Activated T-helper 17 cell treated with anti-CD3 and anti-CD28 coated beads, Interleukin-2, amount 50 U/mL, for 72 hours (primary cell): Measurements from ENCODE around the gene PTPRQ. TPM values are rescaled to one million over a fixed set of nuclear protein-coding genes. Genes with fewer than 3 reads are reported as not detected.

Source experiments
- ATAC-seq: fragments of 150-1000 bp; cut with Tn5 transposase; replicated peaks from 2 replicates; pipeline ENCODE4 v1.10.0; 2021; ENCODE audit warnings: mild to moderate bottlenecking, moderate library complexity
- H3K27ac Mint-ChIP-seq: one replicate; pipeline ENCODE4 v1.8.0; 2022; ENCODE audit warnings: mixed read lengths
- H3K27me3 Mint-ChIP-seq: one replicate; pipeline ENCODE4 v1.8.0; 2022; ENCODE audit warnings: mixed read lengths
- H3K36me3 Mint-ChIP-seq: one replicate; pipeline ENCODE4 v1.8.0; 2022; ENCODE audit warnings: low read depth, mild to moderate bottlenecking, mixed read lengths
- H3K4me1 Mint-ChIP-seq: one replicate; pipeline ENCODE4 v1.8.0; 2022; ENCODE audit warnings: mixed read lengths
- H3K4me3 Mint-ChIP-seq: one replicate; pipeline ENCODE4 v1.8.0; 2022; ENCODE audit warnings: mild to moderate bottlenecking, mixed read lengths
- H3K9me3 Mint-ChIP-seq: one replicate; pipeline ENCODE4 v1.8.0; 2022; ENCODE audit warnings: mixed read lengths
- total RNA-seq, 2 donors: library from RNA; stranded (reverse); gene quantifications; one replicate each; pipeline ENCODE4 v1.2.3, GENCODE V29; 2022

The PTPRQ gene
- total RNA-seq: not detected

GRCh38 chr12:80443974-80444666, at the start of gene PTPRQ:
Gene PTPRQ, plus strand, starts transcription at chr12:80444235. Its CDS starts 111 bp downstream, at chr12:80444346.
- H3K9me3 Mint-ChIP-seq: peaks cover 8% of the 10 kb centered on the region
- no peak for ATAC-seq
- H3K36me3 Mint-ChIP-seq: no peaks in the 10 kb centered on the region
- H3K4me3 Mint-ChIP-seq: no peak within 1 kb of the TSS
- H3K27ac Mint-ChIP-seq: no peak within 1 kb of the TSS
- no peaks in the 10 kb centered on the region for H3K4me1 Mint-ChIP-seq
- no peaks in the 10 kb centered on the region for H3K27me3 Mint-ChIP-seq

DNA sequence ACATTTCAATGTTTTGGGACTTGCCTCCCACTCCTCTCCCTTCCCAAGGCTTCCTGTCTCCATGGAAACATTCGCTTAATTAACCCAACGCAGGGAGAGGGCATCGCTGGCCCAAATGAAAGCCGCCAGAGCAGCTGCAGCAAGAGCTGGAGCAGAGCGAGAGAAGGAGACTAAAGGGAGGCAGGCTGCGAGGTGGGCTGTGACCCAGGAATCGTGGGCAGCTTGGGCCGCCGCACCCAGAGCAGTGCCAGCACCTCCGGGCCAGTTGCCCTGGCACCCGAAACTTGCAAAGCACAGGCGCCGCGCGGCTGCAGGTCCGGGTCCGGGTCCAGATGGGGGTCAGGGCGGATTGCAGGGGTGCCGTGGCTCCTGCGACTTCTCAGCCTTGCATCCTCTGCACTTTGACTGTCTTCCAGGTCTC, 43.5 kb upstream of the PTPRQ start:
- H3K27me3 Mint-ChIP-seq: peaks cover 5% of the 10 kb centered on the region
- no peak overlapping the region for H3K4me3 Mint-ChIP-seq
- no peak for ATAC-seq
- H3K27ac Mint-ChIP-seq: no peak overlapping the region
- H3K4me1 Mint-ChIP-seq: no peaks in the 10 kb centered on the region
- peaks cover 8% of the 10 kb centered on the region for H3K9me3 Mint-ChIP-seq
- no peaks in the 10 kb centered on the region for H3K36me3 Mint-ChIP-seq

DNA sequence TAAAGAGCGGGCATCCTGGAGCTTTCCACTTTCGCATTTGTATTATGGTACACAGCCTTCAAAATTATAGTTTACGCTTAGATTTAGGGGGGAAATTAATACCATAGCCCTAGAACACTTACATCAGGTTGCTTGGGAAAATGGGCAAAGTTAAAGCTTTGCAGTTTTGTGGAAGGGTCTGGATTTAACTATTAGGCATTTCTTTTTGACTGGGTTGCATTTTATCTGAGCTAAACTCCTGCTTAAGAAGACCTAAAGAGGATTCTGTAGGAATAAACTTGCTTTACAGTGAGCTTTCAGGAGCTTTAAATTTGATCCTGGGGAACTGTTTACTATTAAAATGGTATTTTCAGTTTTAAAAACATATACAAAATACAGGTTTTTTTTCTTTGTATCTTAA, 42.8 kb upstream of the PTPRQ start:
- peaks cover 8% of the 10 kb centered on the region for H3K9me3 Mint-ChIP-seq
- ATAC-seq: no peak
- H3K27me3 Mint-ChIP-seq: peaks cover 5% of the 10 kb centered on the region
- no peak overlapping the region for H3K4me3 Mint-ChIP-seq
- H3K27ac Mint-ChIP-seq: no peak overlapping the region
- H3K4me1 Mint-ChIP-seq: no peaks in the 10 kb centered on the region
- H3K36me3 Mint-ChIP-seq: no peaks in the 10 kb centered on the region

- H3K27me3 Mint-ChIP-seq: peaks cover 5% of the 10 kb centered on the region
- H3K4me1 Mint-ChIP-seq: no peaks in the 10 kb centered on the region
- ATAC-seq: no peak
- peaks cover 2% of the 10 kb centered on the region for H3K9me3 Mint-ChIP-seq
- H3K27ac Mint-ChIP-seq: no peak overlapping the region
- H3K4me3 Mint-ChIP-seq: no peak overlapping the region
- no peaks in the 10 kb centered on the region for H3K36me3 Mint-ChIP-seq
These were observed 39.4 kb upstream of the PTPRQ start for GRCh38 chr12:80404629-80405028.

- Mint-ChIP-seq H3K27ac (no peak overlapping the region), H3K36me3 (no peaks in the 10 kb centered on the region), H3K27me3 (no peaks in the 10 kb centered on the region), H3K9me3 (no peaks in the 10 kb centered on the region), H3K4me3 (no peak overlapping the region), H3K4me1 (no peaks in the 10 kb centered on the region)
- ATAC-seq: no peak
These were observed 37.8 kb upstream of the PTPRQ start for GRCh38 chr12:80406253-80406652.

- Mint-ChIP-seq H3K27ac (no peak overlapping the region), H3K27me3 (no peaks in the 10 kb centered on the region), H3K36me3 (no peaks in the 10 kb centered on the region), H3K9me3 (no peaks in the 10 kb centered on the region), H3K4me3 (no peak overlapping the region), H3K4me1 (no peaks in the 10 kb centered on the region)
- ATAC-seq: no peak
These were observed 32.2 kb upstream of the PTPRQ start for GRCh38 chr12:80411787-80412186.

GRCh38 chr12:80412343-80412953, 31.6 kb upstream of the PTPRQ start:
- Mint-ChIP-seq H3K27me3 (no peaks in the 10 kb centered on the region), H3K36me3 (no peaks in the 10 kb centered on the region), H3K9me3 (no peaks in the 10 kb centered on the region), H3K4me3 (no peak overlapping the region), H3K4me1 (no peaks in the 10 kb centered on the region), H3K27ac (no peak overlapping the region)
- ATAC-seq: no peak

DNA sequence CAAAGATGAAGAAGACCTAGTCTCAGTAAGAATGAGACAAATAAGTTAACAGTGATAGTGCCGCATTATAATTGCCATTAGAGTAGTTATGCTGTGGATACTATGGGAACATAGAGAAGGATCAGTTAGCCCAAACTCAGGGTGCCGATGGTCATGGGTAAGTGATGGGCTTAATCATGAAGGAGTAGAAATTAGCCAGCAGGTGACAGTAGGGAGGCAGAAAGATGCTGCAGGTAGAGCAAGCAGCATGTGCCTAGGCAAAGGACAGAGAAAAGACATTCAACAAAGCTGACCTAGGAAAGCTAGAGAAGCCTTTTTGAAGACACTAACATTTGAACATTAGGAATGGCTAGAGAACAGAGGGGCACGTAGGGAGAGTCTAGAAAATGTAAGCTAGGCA, 30.6 kb upstream of the PTPRQ start:
- ATAC-seq: no peak
- Mint-ChIP-seq H3K36me3 (no peaks in the 10 kb centered on the region), H3K4me1 (no peaks in the 10 kb centered on the region), H3K4me3 (no peak overlapping the region), H3K27me3 (no peaks in the 10 kb centered on the region), H3K27ac (no peak overlapping the region), H3K9me3 (no peaks in the 10 kb centered on the region)

- Mint-ChIP-seq H3K27ac (no peak overlapping the region), H3K9me3 (no peaks in the 10 kb centered on the region), H3K27me3 (no peaks in the 10 kb centered on the region), H3K4me3 (no peak overlapping the region), H3K36me3 (no peaks in the 10 kb centered on the region), H3K4me1 (no peaks in the 10 kb centered on the region)
- ATAC-seq: no peak
These were observed 28.6 kb upstream of the PTPRQ start for GRCh38 chr12:80415466-80415865.

DNA sequence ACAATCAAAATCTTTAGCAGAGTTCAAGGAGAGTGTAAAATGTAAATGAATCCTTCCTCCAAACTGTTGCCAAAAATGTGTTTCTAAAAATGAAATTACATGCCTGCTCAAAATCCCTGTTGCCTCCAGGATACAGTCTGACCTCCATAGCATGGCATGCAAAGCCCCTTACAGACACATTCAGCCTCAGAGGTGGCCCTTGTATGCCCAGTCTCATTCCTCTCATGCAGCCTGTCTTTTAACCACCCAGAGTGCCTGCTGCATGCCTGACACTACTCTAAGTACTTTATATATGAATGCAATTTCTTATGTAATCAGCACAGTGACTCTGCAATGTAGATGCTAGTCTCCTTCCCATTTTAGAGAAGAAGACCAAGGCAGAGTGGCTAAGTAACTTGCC, 24.4 kb upstream of the PTPRQ start:
- no peak overlapping the region for H3K27ac Mint-ChIP-seq
- no peaks in the 10 kb centered on the region for H3K9me3 Mint-ChIP-seq
- H3K27me3 Mint-ChIP-seq: no peaks in the 10 kb centered on the region
- ATAC-seq: no peak
- H3K4me3 Mint-ChIP-seq: no peak overlapping the region
- no peaks in the 10 kb centered on the region for H3K36me3 Mint-ChIP-seq
- no peaks in the 10 kb centered on the region for H3K4me1 Mint-ChIP-seq

DNA sequence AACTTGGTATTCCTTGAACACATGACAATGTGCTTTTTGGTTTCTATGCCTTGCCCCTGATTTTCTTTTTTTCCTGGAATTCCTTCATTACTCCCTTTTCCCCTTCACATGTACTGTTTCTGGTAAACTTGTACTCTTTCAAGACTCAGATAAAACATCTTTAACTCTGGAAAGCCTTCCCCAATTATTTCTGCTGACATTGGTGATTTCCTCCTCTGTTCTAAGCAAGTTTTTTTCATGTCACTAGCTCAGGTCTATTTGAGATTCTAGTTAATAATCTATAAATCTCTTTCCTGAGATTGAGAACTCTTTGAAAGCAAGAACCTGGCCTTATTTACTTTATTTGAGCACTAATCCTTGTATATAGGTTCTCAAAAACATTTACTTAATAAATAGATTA, 24.0 kb upstream of the PTPRQ start:
- no peaks in the 10 kb centered on the region for H3K4me1 Mint-ChIP-seq
- H3K27me3 Mint-ChIP-seq: no peaks in the 10 kb centered on the region
- no peak overlapping the region for H3K27ac Mint-ChIP-seq
- no peak overlapping the region for H3K4me3 Mint-ChIP-seq
- H3K36me3 Mint-ChIP-seq: no peaks in the 10 kb centered on the region
- H3K9me3 Mint-ChIP-seq: no peaks in the 10 kb centered on the region
- no peak for ATAC-seq

- H3K4me1 Mint-ChIP-seq: no peaks in the 10 kb centered on the region
- no peak overlapping the region for H3K27ac Mint-ChIP-seq
- no peak overlapping the region for H3K4me3 Mint-ChIP-seq
- no peaks in the 10 kb centered on the region for H3K27me3 Mint-ChIP-seq
- no peak for ATAC-seq
- H3K9me3 Mint-ChIP-seq: no peaks in the 10 kb centered on the region
- H3K36me3 Mint-ChIP-seq: no peaks in the 10 kb centered on the region
These were observed 21.5 kb upstream of the PTPRQ start for GRCh38 chr12:80422550-80422949.

DNA sequence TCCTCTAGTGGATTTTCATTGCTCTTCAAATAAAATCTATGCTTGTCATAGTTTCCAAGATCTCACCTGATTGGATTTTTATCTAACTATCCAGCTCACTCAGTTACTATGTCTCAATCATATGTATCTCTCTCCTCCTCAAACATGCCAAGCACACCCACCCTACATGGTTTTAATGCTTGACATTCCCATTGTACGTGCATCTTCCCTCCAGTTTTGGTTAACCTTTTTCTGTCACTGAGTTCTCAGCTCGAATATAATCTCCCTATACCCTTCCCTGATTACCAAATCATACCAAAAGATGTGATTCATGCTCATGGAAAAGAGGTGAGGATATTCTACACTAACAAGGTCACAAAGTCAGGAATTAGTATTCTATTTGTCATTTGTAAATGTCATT, 12.0 kb upstream of the PTPRQ start:
- no peaks in the 10 kb centered on the region for H3K4me1 Mint-ChIP-seq
- no peaks in the 10 kb centered on the region for H3K36me3 Mint-ChIP-seq
- no peaks in the 10 kb centered on the region for H3K27me3 Mint-ChIP-seq
- no peak for ATAC-seq
- no peak overlapping the region for H3K27ac Mint-ChIP-seq
- H3K9me3 Mint-ChIP-seq: peaks cover 6% of the 10 kb centered on the region
- no peak overlapping the region for H3K4me3 Mint-ChIP-seq

GRCh38 chr12:80441921-80442320, 2.1 kb upstream of the PTPRQ start:
- no peak overlapping the region for H3K27ac Mint-ChIP-seq
- H3K4me3 Mint-ChIP-seq: no peak overlapping the region
- H3K4me1 Mint-ChIP-seq: no peaks in the 10 kb centered on the region
- peaks cover 8% of the 10 kb centered on the region for H3K9me3 Mint-ChIP-seq
- no peaks in the 10 kb centered on the region for H3K27me3 Mint-ChIP-seq
- no peak for ATAC-seq
- H3K36me3 Mint-ChIP-seq: no peaks in the 10 kb centered on the region

DNA sequence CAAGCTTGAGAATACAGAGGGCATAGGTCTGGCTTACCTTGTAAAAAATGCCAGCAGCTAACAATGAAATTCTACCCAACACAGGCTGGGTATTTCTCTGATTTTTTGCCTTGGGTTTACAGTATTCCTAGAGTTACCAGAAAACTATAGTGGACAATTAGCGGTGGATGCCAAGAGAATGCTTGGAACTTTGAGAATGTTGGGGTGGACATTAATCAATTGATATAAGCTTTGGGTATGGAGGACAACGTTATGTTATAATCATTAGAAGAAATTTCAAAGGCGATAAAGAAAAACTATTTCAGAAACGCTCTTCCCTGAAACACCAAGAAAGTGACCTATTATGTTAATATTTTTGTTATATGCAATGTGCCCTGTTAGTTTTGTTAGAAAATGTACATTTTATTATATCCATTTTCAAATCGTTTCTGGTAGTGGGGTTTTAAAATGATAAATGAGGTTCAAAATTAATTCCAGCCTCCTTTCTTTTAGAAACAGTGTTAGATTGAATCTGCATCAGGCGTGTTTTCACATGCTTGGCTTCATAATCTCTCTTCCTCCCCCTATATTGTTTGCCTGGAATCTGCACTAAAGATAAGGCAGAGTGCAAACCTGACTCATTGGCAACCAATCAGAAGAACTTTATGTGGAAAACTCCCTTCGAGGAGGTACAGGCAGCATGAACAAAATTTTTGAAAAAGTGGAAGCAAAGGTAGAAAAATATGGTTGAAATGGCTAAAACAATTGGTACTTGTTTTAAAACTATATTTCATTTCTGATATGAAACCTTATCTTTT, 1.4 kb upstream of the PTPRQ start:
- Mint-ChIP-seq H3K4me3 (no peak overlapping the region), H3K36me3 (no peaks in the 10 kb centered on the region), H3K27ac (no peak overlapping the region), H3K4me1 (no peaks in the 10 kb centered on the region), H3K9me3 (peaks cover 8% of the 10 kb centered on the region), H3K27me3 (no peaks in the 10 kb centered on the region)
- no peak for ATAC-seq
